HL-60/S4 treated with phorbol 12-myristate 13-acetate at 8.2 ng/mL for 4 days and 3 days (cell line): Measurements from ENCODE around the gene FBXO5.
"Not testable (repeated sequence)": the region's sequence is repeated elsewhere in the genome, so short reads cannot be mapped to it uniquely, and the experiment has no call there.

Experiments
- in situ Hi-C: fragments of 300-500 bp; cut with MboI; formaldehyde crosslinking; loops from 2 replicates; pipeline ENCODE4 v1.15.0; 2022; ENCODE audit warnings: low sequenced_read_pairs

The FBXO5 gene

DNA sequence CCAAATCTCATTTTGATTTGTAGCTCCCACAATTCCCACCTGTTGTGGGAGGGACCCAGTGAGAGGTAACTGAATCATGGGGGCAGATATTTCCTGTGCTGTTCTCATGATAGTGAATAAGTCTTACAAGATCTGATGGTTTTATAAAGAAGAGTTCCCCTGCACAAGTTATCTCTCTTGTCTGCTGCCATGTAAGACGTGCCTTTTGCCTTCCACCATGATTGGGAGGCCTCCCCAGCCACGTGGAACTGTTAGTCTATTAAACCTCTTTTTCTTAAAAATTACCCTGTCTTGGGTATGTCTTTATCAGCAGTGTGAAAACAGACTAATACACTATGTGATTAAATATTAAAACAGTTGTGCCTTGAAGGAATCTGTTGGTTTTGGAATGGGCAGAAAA is 16.7 kb upstream of the FBXO5 start:
- in situ Hi-C loops: not testable (repeated sequence)

DNA sequence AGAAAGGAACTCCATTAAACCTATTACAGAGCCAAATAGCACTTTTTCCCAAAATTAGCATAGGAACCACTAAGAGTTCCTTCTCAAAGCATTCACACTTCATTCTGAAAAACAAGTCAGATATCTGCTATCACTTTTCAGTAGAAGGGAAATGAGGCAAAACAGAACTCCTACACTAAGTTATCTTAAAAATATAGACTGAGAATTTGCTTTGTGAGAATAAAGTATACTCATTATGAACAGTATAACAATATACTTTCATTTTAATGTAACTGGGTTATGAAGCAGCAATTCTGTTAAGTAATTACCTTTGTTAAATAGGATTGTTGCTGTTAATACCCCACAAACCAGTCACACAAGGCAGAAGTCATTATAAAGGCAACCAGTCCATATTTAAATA is 11.0 kb upstream of the FBXO5 start:
- in situ Hi-C loops: no loop called here

DNA sequence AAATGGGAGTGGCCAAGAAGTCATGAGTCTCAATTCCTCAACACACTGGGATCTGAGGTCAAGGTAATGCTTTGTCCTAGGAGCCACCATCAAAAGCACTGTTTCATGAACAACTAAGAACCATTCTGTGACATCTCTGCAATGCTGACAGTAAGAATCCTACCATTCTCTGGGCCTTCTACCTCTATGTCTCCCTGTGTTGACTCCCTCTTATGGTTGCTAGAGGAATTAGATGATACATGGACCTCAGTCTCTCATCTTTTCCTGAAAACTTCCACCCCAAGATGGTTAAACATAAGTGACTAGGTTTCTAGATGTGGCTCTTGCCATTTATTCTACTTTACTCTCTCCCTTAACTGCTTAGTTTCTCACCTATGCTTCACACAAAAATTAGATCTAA is 10.6 kb upstream of the FBXO5 start:
- in situ Hi-C loops: no loop called here

DNA sequence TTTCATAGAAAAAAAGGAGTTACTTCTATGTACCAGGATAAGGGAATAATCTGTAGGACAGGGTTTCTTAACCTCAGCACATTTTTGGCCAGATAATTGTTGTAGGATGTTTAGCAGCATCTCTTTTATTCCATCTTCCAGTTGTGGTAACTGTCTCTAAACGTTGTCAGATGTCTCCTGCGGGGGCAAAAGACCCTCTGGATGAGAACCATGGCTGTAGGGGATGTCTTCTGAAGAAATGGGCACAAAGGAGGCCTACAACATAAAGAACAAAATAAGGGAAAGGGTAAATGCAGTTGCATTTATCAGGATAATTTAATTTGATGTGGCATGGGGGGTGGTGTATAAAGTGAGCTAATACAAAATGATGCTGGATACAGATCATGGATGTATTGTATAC is 4.1 kb upstream of the FBXO5 start:
- in situ Hi-C loops: no loop called here

DNA sequence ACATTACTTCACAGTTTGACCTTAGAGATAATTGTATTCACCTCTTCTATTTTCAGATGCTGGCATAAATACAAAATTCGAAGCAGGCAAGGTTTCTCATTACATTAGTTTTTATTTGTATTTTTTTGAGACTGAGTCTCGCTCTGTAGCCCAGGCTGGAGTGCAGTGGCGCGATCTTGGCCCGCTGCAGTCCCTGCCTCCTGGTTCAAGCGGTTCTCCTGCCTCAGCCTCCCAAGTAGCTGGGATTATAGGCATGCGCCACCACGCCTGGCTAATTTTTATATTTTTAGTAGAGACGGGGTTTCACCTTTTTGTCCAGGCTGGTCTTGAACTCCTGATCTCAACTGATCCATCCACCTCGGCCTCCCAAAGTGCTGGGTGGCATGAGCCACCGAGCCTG is 2.5 kb upstream of the FBXO5 start:
- in situ Hi-C loops: not testable (repeated sequence)

DNA sequence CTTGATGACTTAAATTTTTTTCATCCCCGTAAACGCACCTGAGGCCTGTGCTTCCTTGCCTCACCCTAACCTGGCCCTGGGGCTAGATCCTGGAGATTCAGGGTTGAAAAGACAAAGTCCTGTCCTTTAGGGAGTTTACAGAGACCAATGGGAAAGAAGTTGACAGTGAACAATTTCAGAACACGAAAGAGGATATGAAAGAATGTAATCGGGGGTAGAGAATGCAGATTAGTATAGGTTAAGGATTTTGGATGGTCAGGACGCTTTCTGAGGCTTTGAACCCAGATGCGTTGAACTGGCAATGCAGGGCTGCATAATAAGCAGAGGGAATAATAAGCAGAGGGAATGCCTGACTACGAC is 1.7 kb upstream of the FBXO5 start:
- in situ Hi-C loops: no loop called here

DNA sequence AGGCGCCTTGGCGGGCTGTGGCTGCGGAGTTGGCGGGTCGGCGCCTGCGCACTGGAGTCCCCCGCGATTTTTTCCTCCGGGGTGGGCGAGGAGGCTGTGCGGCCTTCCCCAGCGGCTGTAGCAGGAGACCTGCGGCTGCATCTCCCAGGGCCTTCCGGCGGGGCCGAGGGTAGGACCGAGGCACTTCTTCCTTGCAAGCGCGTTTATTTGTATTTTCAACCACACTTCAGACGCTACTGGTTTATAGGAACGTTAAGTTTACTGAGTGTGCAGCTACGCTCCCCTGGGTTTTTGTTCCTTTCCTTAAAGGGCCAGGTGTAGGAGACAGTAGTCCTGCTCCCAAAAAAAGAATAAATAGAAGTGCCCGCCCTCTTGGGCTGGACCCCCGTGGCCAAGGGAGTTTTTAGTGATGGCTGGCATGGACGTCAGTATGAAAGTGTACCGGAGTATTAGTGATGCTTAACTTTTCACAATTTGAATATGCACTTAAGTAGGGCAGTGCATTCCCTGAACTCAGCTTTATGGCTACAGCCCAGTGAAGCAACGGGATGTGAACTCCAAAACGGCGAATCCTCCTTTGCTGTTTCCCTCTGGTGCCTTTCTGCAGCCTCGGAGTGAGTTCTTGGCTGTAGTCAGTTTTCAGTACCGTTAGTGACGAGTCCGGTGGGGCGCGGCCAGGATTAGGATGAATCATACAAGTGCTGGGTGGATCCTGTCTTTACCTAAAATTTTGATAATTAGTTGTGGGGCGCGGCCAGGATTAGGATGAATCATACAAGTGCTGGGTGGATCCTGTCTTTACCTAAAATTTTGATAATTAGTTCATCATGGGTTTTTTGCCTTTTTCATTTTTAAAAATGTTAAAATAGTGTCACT is 1.0 kb upstream of the FBXO5 start:
- in situ Hi-C loops: no loop called here

DNA sequence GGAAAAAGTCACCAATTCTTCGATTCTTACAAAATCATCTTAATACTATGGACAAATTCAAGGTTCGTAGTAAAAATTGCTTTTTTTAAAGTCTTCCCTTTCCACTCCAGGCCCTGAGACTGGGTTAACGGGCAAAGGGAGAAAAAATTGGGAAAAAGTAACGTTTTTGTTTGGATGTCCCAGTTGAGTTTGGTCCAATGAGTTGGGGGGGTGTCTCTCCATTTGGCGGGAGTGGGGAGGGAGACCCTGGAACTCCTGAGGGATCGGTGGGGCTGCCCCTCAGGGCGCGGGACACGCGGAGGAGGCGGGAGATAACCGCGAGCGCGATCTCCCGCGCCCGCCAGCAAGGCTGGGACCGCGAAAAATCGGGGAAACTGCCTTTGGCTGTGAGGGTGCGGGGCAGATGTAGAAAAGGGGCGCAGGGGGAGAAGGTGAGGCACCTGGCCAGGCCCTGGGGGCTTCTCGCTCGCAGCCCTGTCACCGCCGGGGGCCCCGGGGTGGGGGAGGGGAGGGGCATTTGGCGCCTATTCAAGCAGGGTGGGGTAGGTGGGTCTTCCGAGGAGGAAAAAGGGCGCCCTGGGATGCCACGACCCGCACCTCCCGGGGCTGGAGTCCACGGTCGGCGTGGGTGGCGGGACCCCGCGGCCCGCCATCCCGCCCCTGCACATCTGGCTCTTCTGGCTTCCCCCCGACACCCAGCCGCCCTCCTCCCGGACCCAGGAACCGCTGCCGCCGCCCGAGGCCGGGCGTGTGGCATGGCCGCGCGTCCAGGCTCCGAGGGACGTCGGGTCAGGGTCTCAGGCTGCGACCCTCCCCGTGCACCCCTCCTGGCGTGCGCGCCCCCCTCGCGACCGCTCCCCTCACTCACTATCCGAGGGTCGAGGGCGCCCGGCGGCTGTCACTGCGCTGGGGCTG is 595 bp downstream of the FBXO5 start:
- in situ Hi-C loops: no loop called here

DNA sequence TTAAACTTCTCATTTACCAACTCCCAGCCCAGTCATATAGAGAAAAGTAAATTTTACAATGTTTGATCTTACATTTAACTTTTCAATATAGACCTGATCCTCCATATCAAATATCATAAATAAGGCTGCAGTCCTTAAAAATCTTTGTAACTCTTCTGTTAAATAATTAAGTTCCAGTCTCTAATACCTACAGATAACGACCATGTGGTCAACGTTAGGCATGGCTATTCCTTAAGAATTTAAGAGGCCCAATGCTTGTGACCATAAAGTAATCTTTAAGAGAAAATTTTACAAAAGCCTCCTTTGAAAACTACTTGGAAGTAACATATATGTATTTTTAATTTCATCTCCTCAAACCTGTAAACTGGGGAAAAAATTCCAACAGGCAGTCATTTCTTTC is 1.6 kb downstream of the FBXO5 start:
- in situ Hi-C loops: no loop called here

DNA sequence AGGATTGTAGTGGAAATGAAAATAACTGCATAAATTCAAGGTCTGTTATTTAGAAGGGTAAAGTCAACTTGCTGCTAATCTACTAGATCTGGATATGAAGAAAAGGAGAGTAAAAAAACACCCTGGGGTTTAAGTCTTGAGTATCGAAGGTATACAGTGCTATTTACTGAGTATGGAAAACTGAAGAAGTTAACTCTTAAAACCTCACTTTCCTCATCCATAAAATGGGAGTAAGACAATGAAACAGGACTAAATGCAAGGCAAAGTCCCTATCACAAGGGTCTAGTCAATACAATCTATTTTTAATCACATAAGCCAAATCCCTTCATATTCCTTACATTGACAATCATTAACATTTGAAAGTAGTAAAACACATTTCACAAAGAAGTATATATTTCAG is 2.2 kb downstream of the FBXO5 start:
- in situ Hi-C loops: no loop called here

DNA sequence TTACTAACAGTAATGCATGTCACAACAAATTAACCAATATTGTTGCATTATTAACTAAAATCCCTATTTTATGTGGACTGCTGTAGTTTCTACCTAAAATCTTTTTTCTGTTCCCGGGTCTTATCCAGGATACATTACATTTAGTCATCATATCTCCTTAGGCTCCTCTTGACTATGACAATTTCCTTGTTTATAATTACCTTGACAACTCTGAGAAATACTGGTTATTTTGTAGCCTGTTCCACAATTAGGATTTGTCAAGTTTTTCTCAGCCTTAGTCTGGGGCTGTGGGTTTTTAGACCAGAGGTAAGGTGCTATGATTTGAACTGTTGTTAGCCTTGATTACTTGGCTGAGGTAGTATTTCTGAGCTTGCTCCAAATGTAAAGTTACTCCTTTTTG is 3.7 kb downstream of the FBXO5 start:
- in situ Hi-C loops: no loop called here

DNA sequence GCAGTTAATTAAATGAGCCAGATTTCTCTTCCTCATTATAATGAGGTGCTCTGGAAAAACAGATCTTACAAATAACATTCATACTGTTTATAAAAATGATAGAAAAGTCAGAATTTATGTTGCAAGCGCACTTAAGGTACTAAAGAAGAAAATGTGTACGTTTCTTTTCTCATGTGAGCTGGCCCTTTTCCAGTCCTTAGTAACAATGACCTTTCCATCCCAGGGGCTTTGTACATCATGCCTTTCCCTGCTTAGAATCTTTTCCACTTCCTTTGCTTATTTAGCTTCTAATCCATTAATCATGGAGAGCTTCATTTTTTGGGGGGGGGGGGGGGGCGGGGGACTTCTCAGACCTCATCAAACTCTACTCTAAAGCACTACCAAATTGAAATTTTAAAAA is 4.8 kb downstream of the FBXO5 start:
- in situ Hi-C loops: no loop called here

DNA sequence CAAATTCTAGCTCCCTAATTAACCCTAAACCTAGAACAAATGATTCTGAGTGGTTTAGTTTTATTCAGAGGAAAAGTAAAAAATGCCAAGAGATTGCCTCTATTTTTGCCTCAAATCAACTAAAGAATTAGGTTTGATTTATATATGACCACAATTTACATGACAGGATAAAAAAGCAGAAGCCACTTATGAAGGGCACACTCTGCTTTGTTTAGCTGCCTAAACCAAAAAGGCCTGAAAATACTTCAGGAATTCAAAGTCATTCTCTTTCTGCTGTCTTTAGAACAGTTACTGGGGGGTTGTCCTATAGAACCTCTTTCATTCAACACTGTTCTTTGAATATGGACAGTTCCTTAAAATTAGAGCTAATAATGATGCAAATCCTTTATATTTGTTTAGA is 5.3 kb downstream of the FBXO5 start:
- in situ Hi-C loops: no loop called here

DNA sequence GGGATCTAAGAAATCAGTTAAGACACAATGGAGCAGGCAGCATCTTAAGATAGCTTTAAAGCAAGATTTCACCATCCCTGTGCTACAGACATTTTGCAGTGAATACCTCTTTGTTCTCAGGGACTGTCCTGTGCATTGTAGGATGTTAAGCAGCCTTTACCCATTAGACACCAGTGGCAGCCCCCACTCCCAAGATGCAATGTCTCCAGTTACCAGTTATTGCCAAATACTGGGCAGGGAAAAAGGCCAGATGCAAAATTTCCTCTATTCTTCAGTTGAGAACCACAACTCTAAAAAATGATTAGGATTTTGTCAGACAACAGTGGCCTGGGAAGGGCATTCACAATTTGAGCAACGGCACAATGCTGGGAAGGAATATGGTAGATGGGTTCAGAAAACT is 6.1 kb downstream of the FBXO5 start:
- in situ Hi-C loops: no loop called here

DNA sequence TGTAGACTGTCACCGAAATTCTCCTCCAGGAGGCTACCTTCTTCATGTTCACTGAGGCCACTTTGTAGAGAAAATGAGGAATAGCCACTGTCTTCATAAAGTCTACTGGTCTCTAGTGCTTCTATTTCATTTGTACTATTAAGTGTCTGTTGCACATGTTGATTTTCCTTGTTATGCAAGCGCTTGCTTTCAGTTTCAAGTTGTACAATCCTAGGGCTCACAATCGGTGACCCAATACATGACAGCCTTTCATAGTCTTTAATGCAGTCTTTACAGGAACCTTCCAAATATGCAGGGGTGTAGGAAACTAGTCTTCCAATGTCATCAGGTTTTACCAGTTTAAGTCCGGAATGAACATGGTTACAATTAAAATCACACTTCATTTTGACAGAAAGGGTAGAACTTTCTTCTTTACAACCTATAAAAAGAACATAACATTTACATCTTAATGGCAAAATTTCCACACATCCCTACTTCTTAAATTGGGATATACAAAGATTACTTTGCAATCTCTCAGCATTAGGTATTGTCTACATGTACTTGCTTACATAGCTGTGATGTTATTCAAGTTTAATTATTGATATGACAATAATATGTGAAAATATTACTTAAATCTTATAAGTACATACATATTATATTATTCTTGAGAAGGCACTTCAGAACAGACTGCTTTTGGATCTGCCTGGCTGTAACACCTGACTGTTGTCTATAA is 7.5 kb downstream of the FBXO5 start:
- in situ Hi-C loops: no loop called here

DNA sequence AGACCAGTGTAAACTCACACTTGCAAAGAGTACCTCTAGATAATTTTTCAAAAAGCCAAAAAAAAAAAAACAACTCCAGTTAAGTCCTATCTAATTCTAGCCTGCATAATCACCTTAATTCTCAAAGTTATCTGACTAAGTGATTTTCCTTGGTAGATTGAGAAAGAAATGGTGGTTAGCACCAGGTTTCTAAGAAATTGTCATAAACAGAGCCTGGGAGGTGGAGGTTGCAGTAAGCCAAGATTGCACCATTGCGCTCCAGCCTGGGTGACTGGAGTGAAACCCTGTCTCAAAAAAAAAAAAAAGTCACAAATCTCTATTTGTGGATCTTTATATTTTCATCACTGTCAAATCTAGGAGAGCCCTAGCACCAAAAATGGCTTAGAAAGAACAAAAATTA is 8.9 kb downstream of the FBXO5 start:
- in situ Hi-C loops: no loop called here

DNA sequence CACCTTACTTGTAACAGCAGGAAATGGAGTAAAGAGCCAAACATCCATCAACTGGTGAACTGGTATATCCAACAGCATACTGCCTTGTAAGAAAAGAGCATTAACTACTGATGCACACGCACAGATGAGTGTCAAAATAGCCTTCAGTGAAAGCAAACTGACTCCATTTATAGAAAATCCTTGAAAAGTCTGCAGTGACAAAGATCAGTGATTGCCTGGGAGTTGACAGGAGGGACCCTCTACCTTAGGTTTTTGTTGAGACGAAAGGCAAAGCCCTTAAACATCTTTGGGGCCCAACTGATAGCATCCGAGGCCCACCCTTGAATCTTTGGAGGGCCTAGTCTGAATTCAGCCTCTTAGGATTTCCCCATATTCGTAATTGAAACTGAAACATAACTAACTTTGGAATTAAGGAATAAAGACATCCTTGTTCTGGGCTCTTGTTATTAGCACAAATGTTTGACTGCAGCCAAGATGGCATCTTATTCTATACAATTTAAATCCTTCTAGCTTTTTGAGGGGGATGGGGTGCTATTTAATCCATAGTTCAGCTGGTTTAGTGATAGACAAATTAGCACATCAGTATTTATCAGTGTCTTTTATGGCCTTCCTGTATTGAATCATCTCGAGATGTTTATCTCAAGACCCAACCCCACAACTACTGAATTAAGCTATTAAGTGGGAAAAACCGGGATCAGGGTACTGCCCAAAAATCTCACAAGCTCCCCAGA is 13.0 kb downstream of the FBXO5 start:
- in situ Hi-C loops: no loop called here

DNA sequence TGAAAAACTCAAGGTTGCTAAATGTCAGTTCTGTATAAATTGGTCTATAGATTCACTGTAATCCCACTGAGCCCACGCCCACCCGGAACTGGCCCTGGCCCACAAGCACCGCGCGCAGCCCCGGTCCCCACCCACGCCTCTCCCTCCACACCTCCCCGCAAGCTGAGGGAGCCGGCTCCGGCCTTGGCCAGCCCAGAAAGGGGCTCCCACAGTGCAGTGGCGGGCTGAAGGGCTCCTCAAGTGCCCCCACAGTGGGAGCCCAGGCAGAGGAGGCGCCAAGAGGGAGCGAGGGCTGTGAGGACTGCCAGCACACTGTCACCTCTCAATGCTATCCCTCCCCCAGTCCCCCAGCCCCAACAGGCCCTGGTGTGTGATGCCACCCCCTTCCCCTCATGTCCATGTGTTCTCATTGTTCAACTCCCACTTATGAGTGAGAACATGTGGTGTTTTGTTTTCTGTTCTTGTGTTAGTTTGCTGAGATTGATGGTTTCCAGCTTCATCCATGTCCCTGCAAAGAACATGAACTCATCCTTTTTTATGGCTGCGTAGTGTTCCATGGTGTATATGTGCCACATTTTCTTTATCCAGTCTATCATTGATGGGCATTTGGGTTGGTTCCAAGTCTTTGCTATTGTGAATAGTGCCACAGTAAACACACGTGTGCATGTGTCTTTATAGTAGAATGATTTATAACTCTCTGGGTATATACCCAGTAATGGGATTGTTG is 16.5 kb downstream of the FBXO5 start:
- in situ Hi-C loops: not testable (repeated sequence)

DNA sequence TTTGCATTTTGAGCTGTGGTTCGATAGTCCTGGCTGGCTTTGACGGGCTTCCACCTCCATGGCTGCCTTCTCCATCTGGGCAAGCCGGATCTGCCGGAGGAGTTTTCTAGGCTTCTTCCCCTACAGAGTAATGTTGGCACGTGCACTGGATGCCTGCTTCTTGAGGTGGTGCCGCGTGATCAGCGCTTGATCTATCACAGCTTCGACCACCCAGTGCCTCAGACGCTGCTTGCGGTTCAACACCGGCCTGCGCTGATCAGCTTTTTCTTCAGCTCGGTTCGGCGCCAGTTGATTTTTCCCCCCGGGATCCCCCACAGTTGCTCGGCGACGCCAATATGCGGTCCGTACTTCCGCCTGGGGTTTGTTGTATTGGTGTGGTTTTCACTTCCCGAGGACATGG is 23.5 kb downstream of the FBXO5 start:
- in situ Hi-C loops: no loop called here

DNA sequence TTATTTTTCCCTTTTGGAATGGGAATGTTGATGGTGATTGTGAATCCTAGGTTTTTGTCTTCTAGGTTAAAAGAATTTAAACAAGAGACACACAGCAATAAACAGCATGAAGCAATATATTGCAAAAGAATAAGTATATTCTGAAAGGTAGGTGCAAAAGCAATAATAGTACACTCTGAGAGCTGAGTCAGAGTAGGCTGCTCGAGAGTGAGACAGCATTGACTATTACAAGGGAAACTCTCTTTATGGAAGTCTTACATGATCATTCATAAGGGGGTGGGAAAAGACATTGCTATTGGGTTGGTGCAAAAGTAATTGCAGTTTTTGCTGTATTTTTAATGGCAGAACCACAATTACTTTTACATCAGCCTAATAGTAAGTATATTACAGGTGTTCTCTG is 25.0 kb downstream of the FBXO5 start:
- in situ Hi-C loops: no loop called here
